K562 (cell line): ENCODE data around the gene PHLDB1. TPM values are rescaled to one million over a fixed set of nuclear protein-coding genes. Genes with fewer than 3 reads are reported as not detected.

Source experiments
- BHLHE40 ChIP-seq: IDR thresholded peaks from 2 replicates; pipeline ENCODE4 v1.6.1; 2011; ENCODE audit warnings: low read length, improper control_type of control experiment
- CBX1 ChIP-seq: sonication (generic); IDR thresholded peaks from 2 replicates; pipeline ENCODE4 v1.6.1; 2016; ENCODE audit warnings: antibody characterized with exemption, low read depth, mild to moderate bottlenecking
- CC2D1A ChIP-seq: fragments of 450-650 bp; IDR thresholded peaks from 2 replicates; pipeline ENCODE4 v1.6.1; 2017; ENCODE audit warnings: mild to moderate bottlenecking
- CREM ChIP-seq: IDR thresholded peaks from 2 replicates; pipeline ENCODE4 v1.6.1; 2014; ENCODE audit warnings: antibody characterized with exemption, low read depth
- ESRRA ChIP-seq: fragments of 450-650 bp; IDR thresholded peaks from 2 replicates; pipeline ENCODE4 v1.6.1; 2014; ENCODE audit warnings: low read depth, mild to moderate bottlenecking, moderate library complexity, borderline replicate concordance
- FOSL1 ChIP-seq: fragments of 200-800 bp; sonication (Bioruptor generic); conservative IDR thresholded peaks from 2 replicates; pipeline ENCODE4 v1.6.1; 2016; ENCODE audit warnings: missing genetic modification characterization, missing compliant biosample characterization
- HDGF ChIP-seq: fragments of 450-650 bp; IDR thresholded peaks from 2 replicates; pipeline ENCODE4 v1.6.1; 2016
- HMGN3 ChIP-seq: IDR thresholded peaks from 2 replicates; pipeline ENCODE4 v1.6.1; 2011; ENCODE audit warnings: borderline replicate concordance, low read depth, mild to moderate bottlenecking, mixed read lengths, low read length; ENCODE audit not compliant: insufficient read length; ENCODE audit errors: extremely low read depth
- HNRNPUL1 ChIP-seq: fragments of 200-400 bp; formaldehyde crosslinking; IDR thresholded peaks from 2 replicates; pipeline ENCODE4 v1.6.1; 2017; ENCODE audit warnings: low read length
- JUND ChIP-seq, 2 experiments: IDR thresholded peaks; 2 replicates in 1 of 2; 3 replicates in 1 of 2; pipeline ENCODE4 v1.6.1; 2011; ENCODE audit warnings: borderline replicate concordance in 2 of 2, low read depth in 2 of 2, low read length in 2 of 2, improper control_type of control experiment in 1 of 2, missing biosample characterization in 1 of 2, missing genetic modification characterization in 1 of 2, missing genetic modification reagents in 1 of 2
- SAFB ChIP-seq: fragments of 200-400 bp; formaldehyde crosslinking; IDR thresholded peaks from 2 replicates; pipeline ENCODE4 v1.6.1; 2017; ENCODE audit warnings: low read depth, low read length, borderline replicate concordance
- ZFX ChIP-seq: sonication (generic); formaldehyde crosslinking; IDR thresholded peaks from 2 replicates; pipeline ENCODE4 v1.8.0; 2022; ENCODE audit warnings: mild to moderate bottlenecking, missing genetic modification reagents, moderate library complexity
- ZNF263 ChIP-seq: sonication (generic); formaldehyde crosslinking; IDR thresholded peaks from 2 replicates; pipeline ENCODE4 v1.8.0; 2022; ENCODE audit warnings: mild to moderate bottlenecking, missing genetic modification reagents, borderline replicate concordance
- ZNF384 ChIP-seq: IDR thresholded peaks from 2 replicates; pipeline ENCODE4 v1.6.1; 2012; ENCODE audit warnings: low read depth, low read length, improper control_type of control experiment
- polyA plus RNA-seq, 8 experiments: library from polyadenylated mRNA; depleted of rRNA in 4 of 8; stranded (reverse) in 5 of 8; unstranded in 3 of 8; fragments of >200 nt; fragmentation: Nextera tagmentation in 2 of 8; fragmentation: Illumina TruSeq in 1 of 8; extraction: Ambion mirVana in 2 of 8; extraction: Trizol in 1 of 8; gene quantifications; 2 replicates each; pipeline versions ENCODE4 v1.2.1 to v1.2.3, GENCODE V29; 2011 to 2014; ENCODE audit warnings: inconsistent platforms in 1 of 8, missing spikeins in 1 of 8
- total RNA-seq, 7 experiments: library from RNA; depleted of rRNA in 6 of 7; stranded (reverse); fragments of >200 nt in 6 of 7; fragmentation: Illumina TruSeq in 2 of 7; extraction: Trizol in 2 of 7; gene quantifications; 2 replicates each; pipeline versions ENCODE4 v1.2.1 to v1.2.3, GENCODE V29; 2011 to 2021; ENCODE audit warnings: low replicate concordance in 1 of 7
- TF ChIP-seq, protein P1 (sequence below): fragments of 450-650 bp; formaldehyde crosslinking; IDR thresholded peaks from 2 replicates; pipeline ENCODE4 v1.4.0; 2020; ENCODE audit warnings: mild to moderate bottlenecking, moderate library complexity
- TF ChIP-seq, protein P2 (sequence below): sonication (generic); formaldehyde crosslinking; IDR thresholded peaks from 2 replicates; pipeline ENCODE4 v1.8.0; 2022; ENCODE audit warnings: missing genetic modification reagents, mild to moderate bottlenecking, moderate library complexity, borderline replicate concordance
- TF ChIP-seq, protein P3 (sequence below): fragments of 450-650 bp; IDR thresholded peaks from 2 replicates; pipeline ENCODE4 v1.6.1; 2016; ENCODE audit warnings: mild to moderate bottlenecking
- TF ChIP-seq, protein P4 (sequence below): IDR thresholded peaks from 3 replicates; pipeline ENCODE4 v1.6.1; 2011; ENCODE audit warnings: borderline replicate concordance, mild to moderate bottlenecking, moderate library complexity; ENCODE audit not compliant: insufficient read length; ENCODE audit errors: extremely low read depth

Gene PHLDB1
- total and polyA plus RNA-seq, 9 of the 15 experiments (the other 6 are each of a cell fraction or from before 2014, with no cell fraction given): 2.0 to 28.7 (median 16.2) TPM

DNA sequence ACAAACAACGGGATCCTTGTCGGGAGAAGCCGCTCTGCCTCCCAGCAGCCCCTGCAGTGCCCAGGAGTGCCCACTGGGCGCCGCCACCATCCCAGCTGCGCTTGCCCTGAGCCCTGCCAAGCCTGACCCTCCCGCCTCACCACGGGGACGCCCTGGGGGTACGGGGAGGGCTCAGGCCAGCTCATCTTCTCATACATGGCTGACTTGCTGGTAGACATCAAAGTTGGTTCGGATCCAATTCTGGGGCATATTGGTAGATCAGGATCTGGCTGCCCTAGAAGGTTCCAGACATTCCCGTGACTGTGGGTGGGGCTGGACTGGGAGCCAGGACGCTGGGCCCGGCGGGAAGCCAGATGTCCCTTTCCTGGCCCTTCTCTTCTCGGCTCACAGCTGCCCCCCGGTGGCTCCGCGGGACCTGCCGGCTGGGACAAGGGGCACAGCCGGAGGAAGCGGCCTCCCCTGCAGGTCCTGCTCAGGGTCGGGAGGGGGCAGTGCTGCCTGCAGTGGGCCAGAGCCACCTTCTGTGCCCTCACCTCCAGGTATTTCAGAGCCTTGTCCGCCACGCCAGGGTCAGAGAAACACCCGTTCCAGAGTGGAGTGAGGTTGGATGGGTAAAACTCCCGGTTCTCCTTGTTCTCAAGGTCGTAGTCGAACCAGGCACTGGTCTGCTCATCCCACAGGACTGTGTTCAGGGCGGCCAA lies 82.6 kb downstream of the PHLDB1 start (continued):
- TF ChIP-seq FOSL1 (tag): 0 out of 2 replicates have a peak, but pooled peaks have one; percentile 19
- TF ChIP-seq ESRRA: peak; percentile 44; the same call in 1 of the 2 replicates
- TF ChIP-seq, protein P1, sequence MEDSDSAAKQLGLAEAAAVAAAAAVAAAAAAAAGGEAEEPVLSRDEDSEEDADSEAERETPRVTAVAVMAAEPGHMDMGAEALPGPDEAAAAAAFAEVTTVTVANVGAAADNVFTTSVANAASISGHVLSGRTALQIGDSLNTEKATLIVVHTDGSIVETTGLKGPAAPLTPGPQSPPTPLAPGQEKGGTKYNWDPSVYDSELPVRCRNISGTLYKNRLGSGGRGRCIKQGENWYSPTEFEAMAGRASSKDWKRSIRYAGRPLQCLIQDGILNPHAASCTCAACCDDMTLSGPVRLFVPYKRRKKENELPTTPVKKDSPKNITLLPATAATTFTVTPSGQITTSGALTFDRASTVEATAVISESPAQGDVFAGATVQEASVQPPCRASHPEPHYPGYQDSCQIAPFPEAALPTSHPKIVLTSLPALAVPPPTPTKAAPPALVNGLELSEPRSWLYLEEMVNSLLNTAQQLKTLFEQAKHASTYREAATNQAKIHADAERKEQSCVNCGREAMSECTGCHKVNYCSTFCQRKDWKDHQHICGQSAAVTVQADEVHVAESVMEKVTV (CRISPR knock-in tag): peak; percentile 80
- peak; percentile 64; the same call in 1 of the 2 replicates for TF ChIP-seq ZNF263
- peak; percentile 41 for TF ChIP-seq ZFX (CRISPR knock-in tag)
- TF ChIP-seq, protein P2, sequence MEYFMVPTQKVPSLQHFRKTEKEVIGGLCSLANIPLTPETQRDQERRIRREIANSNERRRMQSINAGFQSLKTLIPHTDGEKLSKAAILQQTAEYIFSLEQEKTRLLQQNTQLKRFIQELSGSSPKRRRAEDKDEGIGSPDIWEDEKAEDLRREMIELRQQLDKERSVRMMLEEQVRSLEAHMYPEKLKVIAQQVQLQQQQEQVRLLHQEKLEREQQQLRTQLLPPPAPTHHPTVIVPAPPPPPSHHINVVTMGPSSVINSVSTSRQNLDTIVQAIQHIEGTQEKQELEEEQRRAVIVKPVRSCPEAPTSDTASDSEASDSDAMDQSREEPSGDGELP (CRISPR knock-in tag): peak; percentile 94
- TF ChIP-seq SAFB: no peak
- TF ChIP-seq, protein P3, sequence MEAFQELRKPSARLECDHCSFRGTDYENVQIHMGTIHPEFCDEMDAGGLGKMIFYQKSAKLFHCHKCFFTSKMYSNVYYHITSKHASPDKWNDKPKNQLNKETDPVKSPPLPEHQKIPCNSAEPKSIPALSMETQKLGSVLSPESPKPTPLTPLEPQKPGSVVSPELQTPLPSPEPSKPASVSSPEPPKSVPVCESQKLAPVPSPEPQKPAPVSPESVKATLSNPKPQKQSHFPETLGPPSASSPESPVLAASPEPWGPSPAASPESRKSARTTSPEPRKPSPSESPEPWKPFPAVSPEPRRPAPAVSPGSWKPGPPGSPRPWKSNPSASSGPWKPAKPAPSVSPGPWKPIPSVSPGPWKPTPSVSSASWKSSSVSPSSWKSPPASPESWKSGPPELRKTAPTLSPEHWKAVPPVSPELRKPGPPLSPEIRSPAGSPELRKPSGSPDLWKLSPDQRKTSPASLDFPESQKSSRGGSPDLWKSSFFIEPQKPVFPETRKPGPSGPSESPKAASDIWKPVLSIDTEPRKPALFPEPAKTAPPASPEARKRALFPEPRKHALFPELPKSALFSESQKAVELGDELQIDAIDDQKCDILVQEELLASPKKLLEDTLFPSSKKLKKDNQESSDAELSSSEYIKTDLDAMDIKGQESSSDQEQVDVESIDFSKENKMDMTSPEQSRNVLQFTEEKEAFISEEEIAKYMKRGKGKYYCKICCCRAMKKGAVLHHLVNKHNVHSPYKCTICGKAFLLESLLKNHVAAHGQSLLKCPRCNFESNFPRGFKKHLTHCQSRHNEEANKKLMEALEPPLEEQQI: 0 out of 2 replicates have a peak, but pooled peaks have one; percentile 69
- TF ChIP-seq CC2D1A: peak; percentile 82
- TF ChIP-seq HMGN3: peak; percentile 55
- TF ChIP-seq HNRNPUL1: no peak
- no peak for TF ChIP-seq HDGF
- TF ChIP-seq ZNF384: peak; percentile 42; the same call in 1 of the 2 replicates
- TF ChIP-seq JUND (IDR thresholded peaks at IDR 0.05; ENCODE audit: borderline replicate concordance, low read depth, low read length): peak; percentile 64
- TF ChIP-seq JUND (tag; IDR thresholded peaks at IDR 0.05; ENCODE audit: borderline replicate concordance, low read depth, low read length): peak; percentile 18; the same call in 1 of the 3 replicates
- TF ChIP-seq, protein P4, sequence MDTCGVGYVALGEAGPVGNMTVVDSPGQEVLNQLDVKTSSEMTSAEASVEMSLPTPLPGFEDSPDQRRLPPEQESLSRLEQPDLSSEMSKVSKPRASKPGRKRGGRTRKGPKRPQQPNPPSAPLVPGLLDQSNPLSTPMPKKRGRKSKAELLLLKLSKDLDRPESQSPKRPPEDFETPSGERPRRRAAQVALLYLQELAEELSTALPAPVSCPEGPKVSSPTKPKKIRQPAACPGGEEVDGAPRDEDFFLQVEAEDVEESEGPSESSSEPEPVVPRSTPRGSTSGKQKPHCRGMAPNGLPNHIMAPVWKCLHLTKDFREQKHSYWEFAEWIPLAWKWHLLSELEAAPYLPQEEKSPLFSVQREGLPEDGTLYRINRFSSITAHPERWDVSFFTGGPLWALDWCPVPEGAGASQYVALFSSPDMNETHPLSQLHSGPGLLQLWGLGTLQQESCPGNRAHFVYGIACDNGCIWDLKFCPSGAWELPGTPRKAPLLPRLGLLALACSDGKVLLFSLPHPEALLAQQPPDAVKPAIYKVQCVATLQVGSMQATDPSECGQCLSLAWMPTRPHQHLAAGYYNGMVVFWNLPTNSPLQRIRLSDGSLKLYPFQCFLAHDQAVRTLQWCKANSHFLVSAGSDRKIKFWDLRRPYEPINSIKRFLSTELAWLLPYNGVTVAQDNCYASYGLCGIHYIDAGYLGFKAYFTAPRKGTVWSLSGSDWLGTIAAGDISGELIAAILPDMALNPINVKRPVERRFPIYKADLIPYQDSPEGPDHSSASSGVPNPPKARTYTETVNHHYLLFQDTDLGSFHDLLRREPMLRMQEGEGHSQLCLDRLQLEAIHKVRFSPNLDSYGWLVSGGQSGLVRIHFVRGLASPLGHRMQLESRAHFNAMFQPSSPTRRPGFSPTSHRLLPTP: peak; percentile 17
- peak; percentile 62 for TF ChIP-seq CREM
- 0 out of 2 replicates have a peak, but pooled peaks have one; percentile 23 for TF ChIP-seq CBX1
- peak; percentile 27; the same call in 1 of the 2 replicates for TF ChIP-seq BHLHE40
